HCT116 (cell line): ENCODE measurements around the gene TBXA2R. TPM values are rescaled to one million over a fixed set of nuclear protein-coding genes. Genes with fewer than 3 reads are reported as not detected.

Source experiments
- ATAC-seq: fragments of 200-7000 bp; cut with Tn5 transposase; 2 replicates; pipeline ENCODE4 v1.9.1; 2020; ENCODE audit warnings: mild to moderate bottlenecking, moderate library complexity
- BruUV-seq: library from RNA; stranded (reverse); fragments of 400-500 nt; replicated peaks from 2 replicates; lab custom pipeline; 2021; lab: Mats Ljungman, UMichigan
- CTCF ChIA-PET: fragments of 300-600 bp; sonication (Branson Sonifier 250); formaldehyde crosslinking; loops from one replicate; lab custom pipeline; 2021; ENCODE audit warnings: antibody characterized with exemption; lab: Charles Lee
- POLR2A ChIA-PET: fragments of 300-600, 350-600 bp; sonication (Branson Sonifier 250); formaldehyde crosslinking; loops from one replicate; lab custom pipeline; 2021; ENCODE audit warnings: antibody characterized with exemption; lab: Charles Lee
- RAD21 ChIA-PET, 2 experiments: fragments of 300-600 bp; sonication (Branson Sonifier 250); formaldehyde crosslinking; loops; one replicate each; lab custom pipeline; 2023; ENCODE audit warnings: low total read pairs in 2 of 2; ENCODE audit not compliant: uncharacterized antibody in 2 of 2, unreplicated experiment in 2 of 2, low non-redundant PET in 1 of 2; lab: Charles Lee
- DNase-seq: peaks from one replicate; pipeline ENCODE4 v3.0.0-alpha.2; 2010; ENCODE audit warnings: low read depth, low spot score
- H2AFZ ChIP-seq: fragments of 200-600 bp; shearing (Covaris generic), sonication (generic); 2 replicates; pipeline ENCODE4 v1.6.1; 2017; ENCODE audit warnings: low read depth, mixed run types, mixed read lengths, antibody characterized with exemption, low read length; ENCODE audit not compliant: poor library complexity, severe bottlenecking
- H3K27ac ChIP-seq: 2 replicates; pipeline ENCODE4 v1.5.1; 2012; ENCODE audit warnings: low read depth, low read length
- H3K27me3 ChIP-seq: fragments of 200-600 bp; sonication (generic); 2 replicates; pipeline ENCODE4 v1.6.1; 2016; ENCODE audit warnings: mixed run types, low read length, mixed read lengths; ENCODE audit not compliant: insufficient read depth
- H3K36me3 ChIP-seq, 2 experiments: fragments of 200-500 bp in 1 of 2; fragments of 200-600 bp in 1 of 2; sonication (Bioruptor generic) in 1 of 2; sonication (generic) in 1 of 2; 2 replicates each; pipeline versions ENCODE4 v1.5.1 to v1.6.1; 2014 to 2016; ENCODE audit warnings: low read length in 2 of 2, inconsistent platforms in 1 of 2, mixed read lengths in 1 of 2, mixed run types in 1 of 2; ENCODE audit not compliant: insufficient read depth in 2 of 2, control insufficient read depth in 1 of 2
- H3K4me1 ChIP-seq, 2 experiments: fragments of 200-600 bp in 1 of 2; sonication (generic) in 1 of 2; 2 replicates each; pipeline versions ENCODE4 v1.5.1 to v1.6.1; 2012 to 2017; ENCODE audit warnings: low read length in 2 of 2, inconsistent platforms in 1 of 2, mild to moderate bottlenecking in 1 of 2, mixed read lengths in 1 of 2, mixed run types in 1 of 2, moderate library complexity in 1 of 2; ENCODE audit not compliant: insufficient read depth in 2 of 2, control insufficient read depth in 1 of 2
- H3K4me2 ChIP-seq: fragments of 200-600 bp; sonication (generic); 2 replicates; pipeline ENCODE4 v1.6.1; 2017; ENCODE audit warnings: mixed run types, low read length, mixed read lengths
- H3K4me3 ChIP-seq, 2 experiments: fragments of 200-600 bp in 1 of 2; sonication (generic) in 1 of 2; replicated peaks in 1 of 2; 2 replicates each; pipeline ENCODE4 v1.5.1; 2011 to 2016; ENCODE audit warnings: low read length in 2 of 2, control low read depth in 1 of 2, low read depth in 1 of 2, mild to moderate bottlenecking in 1 of 2, mixed read lengths in 1 of 2, mixed run types in 1 of 2
- H3K79me2 ChIP-seq: fragments of 200-600 bp; sonication (generic); 2 replicates; pipeline ENCODE4 v1.6.1; 2017; ENCODE audit warnings: mild to moderate bottlenecking, mixed run types, low read length, moderate library complexity, mixed read lengths; ENCODE audit not compliant: insufficient read depth
- H3K9ac ChIP-seq: fragments of 200-600 bp; sonication (generic); 2 replicates; pipeline ENCODE4 v1.6.1; 2016; ENCODE audit warnings: low read length, mixed read lengths
- H3K9me2 ChIP-seq: fragments of 200-600 bp; sonication (generic), shearing (Covaris generic); 2 replicates; pipeline ENCODE4 v1.6.1; 2017; ENCODE audit warnings: mixed run types, mild to moderate bottlenecking, moderate library complexity; ENCODE audit not compliant: insufficient read depth
- H3K9me3 ChIP-seq, 2 experiments: fragments of 200-500 bp in 1 of 2; fragments of 200-600 bp in 1 of 2; sonication (Bioruptor generic) in 1 of 2; sonication (generic) in 1 of 2; 2 replicates each; pipeline ENCODE4 v1.6.1; 2014 to 2017; ENCODE audit warnings: low read length in 2 of 2, mixed read lengths in 2 of 2, inconsistent platforms in 1 of 2, low read depth in 1 of 2, mild to moderate bottlenecking in 1 of 2, mixed run types in 1 of 2, moderate library complexity in 1 of 2; ENCODE audit not compliant: control insufficient read depth in 1 of 2, insufficient read depth in 1 of 2
- H4K20me1 ChIP-seq: fragments of 200-600 bp; sonication (generic), shearing (Covaris generic); 2 replicates; pipeline ENCODE4 v1.6.1; 2017; ENCODE audit warnings: mixed run types, mild to moderate bottlenecking, moderate library complexity; ENCODE audit not compliant: insufficient read depth
- CBX3 ChIP-seq: IDR thresholded peaks from 2 replicates; pipeline ENCODE4 v1.6.1; 2012; ENCODE audit warnings: low read depth
- CEBPB ChIP-seq: IDR thresholded peaks from 2 replicates; pipeline ENCODE4 v1.6.1; 2012; ENCODE audit warnings: low read depth
- EGR1 ChIP-seq: IDR thresholded peaks from 2 replicates; pipeline ENCODE4 v1.6.1; 2012; ENCODE audit warnings: low read depth
- ELF1 ChIP-seq: IDR thresholded peaks from 2 replicates; pipeline ENCODE4 v1.6.1; 2012; ENCODE audit warnings: low read depth, borderline replicate concordance
- EZH2phosphoT487 ChIP-seq: fragments of 200-600 bp; IDR thresholded peaks from 2 replicates; pipeline ENCODE4 v1.6.1; 2018; ENCODE audit warnings: antibody characterized with exemption, borderline replicate concordance
- FOSL1 ChIP-seq: IDR thresholded peaks from 2 replicates; pipeline ENCODE4 v1.6.1; 2012; ENCODE audit warnings: low read depth
- JUND ChIP-seq: IDR thresholded peaks from 2 replicates; pipeline ENCODE4 v1.6.1; 2012
- RAD21 ChIP-seq: IDR thresholded peaks from 2 replicates; pipeline ENCODE4 v1.6.1; 2012; ENCODE audit warnings: low read depth, mild to moderate bottlenecking
- SIN3A ChIP-seq: IDR thresholded peaks from 2 replicates; pipeline ENCODE4 v1.6.1; 2012; ENCODE audit warnings: low read depth
- SP1 ChIP-seq: IDR thresholded peaks from 2 replicates; pipeline ENCODE4 v1.6.1; 2012; ENCODE audit warnings: low read depth
- SRF ChIP-seq: IDR thresholded peaks from 2 replicates; pipeline ENCODE4 v1.6.1; 2012; ENCODE audit warnings: low read depth
- TCF7L2 ChIP-seq: IDR thresholded peaks from 2 replicates; pipeline ENCODE4 v1.7.0; 2011; ENCODE audit warnings: borderline replicate concordance, inconsistent platforms; ENCODE audit not compliant: insufficient read depth, insufficient read length; ENCODE audit errors: extremely low read depth
- YY1 ChIP-seq: IDR thresholded peaks from 2 replicates; pipeline ENCODE4 v1.6.1; 2011; ENCODE audit warnings: low read length, low read depth, moderate library complexity, mild to moderate bottlenecking; ENCODE audit not compliant: insufficient replicate concordance; ENCODE audit errors: extremely low read depth
- ZBTB33 ChIP-seq: IDR thresholded peaks from 2 replicates; pipeline ENCODE4 v1.6.1; 2011; ENCODE audit warnings: mild to moderate bottlenecking, low read length, moderate library complexity; ENCODE audit not compliant: insufficient replicate concordance; ENCODE audit errors: extremely low read depth
- ZFX ChIP-seq: fragments of 450-650 bp; IDR thresholded peaks from 2 replicates; pipeline ENCODE4 v1.6.1; 2017
- ZNF274 ChIP-seq: fragments of 200-500 bp; sonication (Bioruptor generic); IDR thresholded peaks from 2 replicates; pipeline ENCODE4 v1.6.1; 2014; ENCODE audit warnings: mild to moderate bottlenecking, low read depth, low read length, inconsistent platforms
- intact Hi-C: fragments of 100-400 bp; cut with micrococcal nuclease; formaldehyde crosslinking; loops from 2 replicates; pipeline ENCODE4 v1.10.0; 2022
- total RNA-seq: library from RNA; stranded (reverse); gene quantifications from one replicate; pipeline ENCODE4 v1.2.1, GENCODE V29; 2021; ENCODE audit not compliant: unreplicated experiment
- TF ChIP-seq, protein P1 (sequence below): IDR thresholded peaks from 2 replicates; pipeline ENCODE4 v1.6.1; 2012

Gene TBXA2R
- total RNA-seq, 1 experiment from 2014 or later: 2.3 TPM

DNA sequence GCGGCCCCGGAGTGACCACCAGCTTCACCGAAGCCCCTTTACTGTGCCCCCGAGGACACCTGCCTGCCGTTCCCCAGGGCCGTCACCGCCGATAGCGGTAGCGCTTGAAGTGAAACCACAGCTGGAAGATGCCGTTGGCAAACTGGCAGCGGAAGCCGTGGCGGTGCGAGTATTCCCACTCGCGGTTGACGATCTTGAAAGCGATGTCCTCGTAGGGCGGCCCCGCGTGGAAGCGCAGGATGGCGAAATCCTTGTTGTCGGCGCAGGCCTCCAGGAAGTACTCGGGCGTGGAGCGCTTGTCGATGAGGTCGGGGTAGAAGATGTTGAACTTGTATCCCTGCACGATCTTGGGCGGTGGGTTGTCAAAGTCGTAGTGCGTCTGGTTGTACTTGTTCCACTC is 5.2 kb upstream of the TBXA2R start:
- Histone ChIP-seq H3K4me2 (no peak overlapping the region), H3K9me2 (no peaks in the 10 kb centered on the region), H3K27ac (no peak overlapping the region), H3K9me3 (no peaks in the 10 kb centered on the region), H2AFZ (no peak overlapping the region), H3K27me3 (no peaks in the 10 kb centered on the region), H3K9ac (no peak overlapping the region), H3K79me2 (no peaks in the 10 kb centered on the region), H4K20me1 (no peaks in the 10 kb centered on the region), H3K36me3 (peaks cover 0 to 7% of the 10 kb centered on the region in 2 experiments; a peak in 1 of 4 replicates), H3K4me1 (peaks cover 7 to 15% of the 10 kb centered on the region in 2 experiments), H3K4me3 (no peak overlapping the region)
- CTCF ChIA-PET: no interaction called here
- no peak for DNase-seq
- no TSS peak for BruUV-seq
- RAD21 ChIA-PET: no interaction called here
- no peak for TF ChIP-seq SIN3A
- TF ChIP-seq SRF: no peak
- TF ChIP-seq ELF1: no peak
- no peak for TF ChIP-seq ZFX
- TF ChIP-seq JUND: no peak
- TF ChIP-seq RAD21: no peak
- TF ChIP-seq TCF7L2: no peak
- TF ChIP-seq CBX3: no peak
- no peak for TF ChIP-seq CEBPB
- TF ChIP-seq EZH2phosphoT487: no peak
- no peak for TF ChIP-seq YY1
- no peak for TF ChIP-seq EGR1
- no peak for TF ChIP-seq ZNF274
- no peak for TF ChIP-seq SP1
- TF ChIP-seq, protein P1, sequence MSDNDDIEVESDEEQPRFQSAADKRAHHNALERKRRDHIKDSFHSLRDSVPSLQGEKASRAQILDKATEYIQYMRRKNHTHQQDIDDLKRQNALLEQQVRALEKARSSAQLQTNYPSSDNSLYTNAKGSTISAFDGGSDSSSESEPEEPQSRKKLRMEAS: no peak
- TF ChIP-seq FOSL1: no peak
- TF ChIP-seq ZBTB33: no peak
- intact Hi-C loops: no loop called here
- no peak for ATAC-seq
- POLR2A ChIA-PET: no interaction called here
